Vagina (tissue), 2 donors: Measurements from ENCODE around the gene GJC1. TPM values are rescaled to one million over a fixed set of nuclear protein-coding genes. Genes with fewer than 3 reads are reported as not detected.

Experiments used
- DNase-seq, 2 donors: peaks; one replicate each; pipeline ENCODE4 v3.0.0-alpha.2; 2017; ENCODE audit errors: extremely low spot score in 2 of 2
- H3K27ac ChIP-seq: fragments of 200-600 bp; sonication (generic); one replicate; pipeline ENCODE4 v1.5.1; 2019
- H3K27me3 ChIP-seq: fragments of 200-600 bp; sonication (generic); one replicate; pipeline ENCODE4 v1.5.1; 2019
- H3K36me3 ChIP-seq, 2 donors: fragments of 200-600 bp; sonication (generic); one replicate each; pipeline ENCODE4 v1.5.1; 2017 to 2019
- H3K4me1 ChIP-seq: fragments of 200-600 bp; sonication (generic); one replicate; pipeline ENCODE4 v1.5.1; 2019
- H3K4me3 ChIP-seq, 2 donors: fragments of 200-600 bp; sonication (generic); 1 replicate in 1 of 2; 2 replicates in 1 of 2; pipeline ENCODE4 v1.5.1; 2016 to 2019
- H3K9me3 ChIP-seq: fragments of 200-600 bp; sonication (generic); one replicate; pipeline ENCODE4 v1.5.1; 2019
- POLR2A ChIP-seq, 2 donors: fragments of 450-650 bp; IDR thresholded peaks; one replicate each; pipeline ENCODE4 v1.6.1; 2017; ENCODE audit warnings: antibody characterized with exemption in 2 of 2, mild to moderate bottlenecking in 2 of 2, moderate library complexity in 2 of 2
- POLR2AphosphoS5 ChIP-seq, 2 donors: sonication (generic); formaldehyde crosslinking; IDR thresholded peaks; one replicate each; pipeline ENCODE4 v1.9.0; 2017; ENCODE audit warnings: antibody characterized with exemption in 2 of 2, mild to moderate bottlenecking in 2 of 2, low read depth in 1 of 2; ENCODE audit not compliant: insufficient read depth in 1 of 2
- intact Hi-C: fragments of 100-400 bp; cut with DNase I; formaldehyde crosslinking; loops from one replicate; pipeline ENCODE4 v1.15.1; 2023
- total RNA-seq: library from RNA; depleted of rRNA; stranded (reverse); fragments of >200 nt; gene quantifications from one replicate; pipeline ENCODE4 v1.2.3, GENCODE V29; 2016
- TF ChIP-seq, protein P1 (sequence below), 3 experiments: fragments of 450-650 bp in 2 of 3; fragments of 200-600 bp in 1 of 3; sonication (generic) in 1 of 3; IDR thresholded peaks; one replicate each; pipeline ENCODE4 v1.5.1; 2017 to 2019; ENCODE audit warnings: antibody characterized with exemption in 3 of 3, mild to moderate bottlenecking in 2 of 3, moderate library complexity in 2 of 3

The GJC1 gene
- total RNA-seq, 1 donor from 2014 or later: 10.1 TPM

DNA sequence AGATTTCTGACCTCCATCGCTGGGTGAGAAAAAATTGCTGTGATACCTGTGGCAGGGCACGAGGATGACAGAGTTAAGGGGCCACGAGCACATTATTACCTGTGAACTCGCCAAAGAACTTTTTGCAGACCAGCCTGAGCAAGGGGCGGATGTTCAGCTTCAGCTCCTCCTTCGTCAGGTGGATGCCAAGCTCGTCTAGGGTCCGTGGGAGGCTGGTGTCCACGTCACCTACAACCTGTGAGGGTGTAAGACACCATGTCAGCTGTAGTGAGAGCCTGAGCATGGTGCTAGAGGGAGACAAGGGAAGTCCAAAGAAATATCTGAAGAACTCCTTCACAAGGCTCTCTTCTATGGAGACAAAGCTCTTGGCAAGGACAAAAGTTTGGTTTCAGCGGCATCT lies 34.7 kb upstream of the GJC1 start:
- intact Hi-C loops: loop anchor here (5.0 kb wide), 1 partner anchor 88 kb away; no protein-coding TSS in a partner anchor
- TF ChIP-seq, protein P1, sequence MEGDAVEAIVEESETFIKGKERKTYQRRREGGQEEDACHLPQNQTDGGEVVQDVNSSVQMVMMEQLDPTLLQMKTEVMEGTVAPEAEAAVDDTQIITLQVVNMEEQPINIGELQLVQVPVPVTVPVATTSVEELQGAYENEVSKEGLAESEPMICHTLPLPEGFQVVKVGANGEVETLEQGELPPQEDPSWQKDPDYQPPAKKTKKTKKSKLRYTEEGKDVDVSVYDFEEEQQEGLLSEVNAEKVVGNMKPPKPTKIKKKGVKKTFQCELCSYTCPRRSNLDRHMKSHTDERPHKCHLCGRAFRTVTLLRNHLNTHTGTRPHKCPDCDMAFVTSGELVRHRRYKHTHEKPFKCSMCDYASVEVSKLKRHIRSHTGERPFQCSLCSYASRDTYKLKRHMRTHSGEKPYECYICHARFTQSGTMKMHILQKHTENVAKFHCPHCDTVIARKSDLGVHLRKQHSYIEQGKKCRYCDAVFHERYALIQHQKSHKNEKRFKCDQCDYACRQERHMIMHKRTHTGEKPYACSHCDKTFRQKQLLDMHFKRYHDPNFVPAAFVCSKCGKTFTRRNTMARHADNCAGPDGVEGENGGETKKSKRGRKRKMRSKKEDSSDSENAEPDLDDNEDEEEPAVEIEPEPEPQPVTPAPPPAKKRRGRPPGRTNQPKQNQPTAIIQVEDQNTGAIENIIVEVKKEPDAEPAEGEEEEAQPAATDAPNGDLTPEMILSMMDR (IDR thresholded peaks at IDR 0.05): no peak
- TF ChIP-seq POLR2A (IDR thresholded peaks at IDR 0.05) (no peak), POLR2AphosphoS5 (IDR thresholded peaks at IDR 0.05; ENCODE audit: insufficient read depth in 1 of 2, low read depth in 1 of 2) (no peak)
- peak overlapping the region; percentile 12 for H3K27ac ChIP-seq
- no peak overlapping the region for H3K4me3 ChIP-seq
- H3K27me3 ChIP-seq: no peaks in the 10 kb centered on the region
- H3K36me3 ChIP-seq: peaks cover 0 to 59% of the 10 kb centered on the region in 2 donors
- no peaks in the 10 kb centered on the region for H3K9me3 ChIP-seq
- DNase-seq: no peak
- no peaks in the 10 kb centered on the region for H3K4me1 ChIP-seq

DNA sequence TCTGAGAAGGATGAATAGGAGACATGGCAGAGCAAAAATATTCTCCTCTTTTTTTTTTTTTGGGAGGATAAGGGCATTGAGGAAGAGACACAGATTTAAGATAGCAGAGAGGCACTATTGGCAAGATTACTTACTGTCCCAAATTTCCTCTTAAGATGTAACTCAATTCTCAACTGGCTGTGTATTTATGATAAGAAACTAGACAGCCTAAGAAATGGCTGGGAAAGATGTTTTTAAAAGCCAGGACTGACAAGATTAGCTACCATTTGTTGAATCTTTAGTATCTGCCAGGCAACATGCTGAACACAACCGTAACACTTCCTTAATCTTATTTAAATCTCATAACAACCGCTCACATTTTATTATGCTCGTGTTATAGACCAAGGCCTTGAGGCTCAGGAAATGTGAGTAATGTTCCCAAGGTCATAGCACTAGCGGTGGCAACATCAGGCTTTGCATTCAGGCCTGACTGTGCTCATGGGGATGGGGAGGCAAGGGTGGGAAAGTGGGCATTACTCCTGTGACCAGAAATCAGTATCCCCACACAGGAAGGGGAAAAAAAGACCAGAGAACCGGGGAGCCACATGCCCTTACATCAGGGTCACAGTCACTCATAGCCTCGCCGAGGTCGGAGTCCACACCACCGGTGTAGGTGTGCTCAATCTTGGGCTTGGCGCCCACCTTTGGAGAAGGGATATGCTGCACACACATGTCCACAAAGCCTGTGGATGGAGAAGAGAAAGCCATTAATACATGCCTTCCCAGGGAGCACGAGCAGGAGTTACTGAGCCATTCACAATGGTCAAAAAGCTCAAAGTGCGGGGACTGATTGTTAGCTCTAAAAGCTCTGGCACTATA lies 33.2 kb upstream of the GJC1 start:
- H3K27ac ChIP-seq: no peak overlapping the region
- H3K36me3 ChIP-seq: peaks cover 0 to 70% of the 10 kb centered on the region in 2 donors
- H3K9me3 ChIP-seq: no peaks in the 10 kb centered on the region

DNA sequence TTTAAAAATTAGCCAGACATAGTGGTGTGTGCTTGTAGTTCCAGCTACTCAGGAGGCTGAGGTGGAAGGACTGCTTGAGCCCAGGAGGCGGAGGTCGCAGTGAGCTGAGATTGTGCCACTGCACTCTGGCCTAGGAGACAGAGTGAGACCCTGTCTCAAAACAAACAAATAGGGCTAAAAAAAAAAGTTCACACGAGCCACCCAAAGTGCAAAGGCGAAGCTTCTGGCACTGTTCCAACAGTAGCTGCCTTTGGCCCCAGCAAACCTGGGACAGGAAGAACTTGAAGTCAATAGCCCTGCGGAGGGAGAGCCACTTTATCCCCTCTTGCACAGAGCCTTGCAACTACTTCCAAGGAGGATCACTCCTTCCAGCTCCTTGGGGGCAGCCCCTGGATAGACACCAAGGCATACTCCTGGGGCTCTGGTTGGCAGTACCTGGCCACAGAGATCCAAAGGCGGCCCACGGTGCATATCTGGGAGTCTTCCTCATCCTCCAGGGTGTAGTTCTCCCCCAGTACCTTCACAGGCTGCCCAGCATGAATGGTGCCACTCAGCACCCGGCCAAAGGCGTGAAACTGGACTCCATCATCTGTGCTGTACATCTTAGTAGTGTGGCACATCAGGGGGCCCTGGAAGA lies 32.3 kb upstream of the GJC1 start:
- H3K4me1 ChIP-seq: no peaks in the 10 kb centered on the region
- H3K27ac ChIP-seq: no peak overlapping the region
- peaks cover 0 to 75% of the 10 kb centered on the region in 2 donors for H3K36me3 ChIP-seq
- DNase-seq: no peak
- H3K4me3 ChIP-seq: no peak overlapping the region
- no peaks in the 10 kb centered on the region for H3K27me3 ChIP-seq
- H3K9me3 ChIP-seq: no peaks in the 10 kb centered on the region
- intact Hi-C loops: no loop called here
- TF ChIP-seq POLR2A (IDR thresholded peaks at IDR 0.05): no peak
- TF ChIP-seq, protein P1 (IDR thresholded peaks at IDR 0.05): no peak
- TF ChIP-seq POLR2AphosphoS5 (IDR thresholded peaks at IDR 0.05; ENCODE audit: insufficient read depth in 1 of 2, low read depth in 1 of 2): no peak

More for the DNA sequence above, 33.2 kb upstream of the GJC1 start:
- intact Hi-C loops: no loop called here
- Histone ChIP-seq H3K27me3 (no peaks in the 10 kb centered on the region), H3K4me1 (no peaks in the 10 kb centered on the region), H3K4me3 (no peak overlapping the region)
- no peak for DNase-seq
- TF ChIP-seq POLR2AphosphoS5 (IDR thresholded peaks at IDR 0.05; ENCODE audit: insufficient read depth in 1 of 2, low read depth in 1 of 2) (no peak), POLR2A (IDR thresholded peaks at IDR 0.05) (no peak)

DNA sequence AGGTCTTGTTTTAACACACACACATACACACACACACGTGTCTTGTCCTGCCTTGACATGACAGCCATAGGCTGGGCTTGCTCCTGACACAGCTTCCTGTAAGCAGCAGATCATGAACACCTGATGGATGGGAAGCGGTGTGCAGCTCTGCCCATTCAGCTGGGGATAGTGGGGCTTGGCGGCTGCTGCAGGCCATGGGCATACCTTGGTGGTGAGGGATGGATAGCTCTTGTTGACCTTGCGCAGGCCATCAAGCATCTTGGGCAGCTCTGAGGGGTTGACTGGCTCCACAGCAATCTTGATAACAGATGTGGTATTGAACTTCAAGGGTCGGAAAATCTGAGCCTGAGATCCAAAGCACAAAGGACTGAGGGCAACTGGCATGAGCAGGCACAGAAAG lies 29.6 kb upstream of the GJC1 start:
- no peaks in the 10 kb centered on the region for H3K4me1 ChIP-seq
- no peak for DNase-seq
- H3K9me3 ChIP-seq: no peaks in the 10 kb centered on the region
- peaks cover 0 to 92% of the 10 kb centered on the region in 2 donors for H3K36me3 ChIP-seq
- TF ChIP-seq, protein P1 (IDR thresholded peaks at IDR 0.05): no peak
- TF ChIP-seq POLR2AphosphoS5 (IDR thresholded peaks at IDR 0.05; ENCODE audit: insufficient read depth in 1 of 2, low read depth in 1 of 2) (no peak), POLR2A (IDR thresholded peaks at IDR 0.05) (no peak)
- H3K27ac ChIP-seq: no peak overlapping the region
- no peaks in the 10 kb centered on the region for H3K27me3 ChIP-seq
- intact Hi-C loops: no loop called here
- H3K4me3 ChIP-seq: no peak overlapping the region

DNA sequence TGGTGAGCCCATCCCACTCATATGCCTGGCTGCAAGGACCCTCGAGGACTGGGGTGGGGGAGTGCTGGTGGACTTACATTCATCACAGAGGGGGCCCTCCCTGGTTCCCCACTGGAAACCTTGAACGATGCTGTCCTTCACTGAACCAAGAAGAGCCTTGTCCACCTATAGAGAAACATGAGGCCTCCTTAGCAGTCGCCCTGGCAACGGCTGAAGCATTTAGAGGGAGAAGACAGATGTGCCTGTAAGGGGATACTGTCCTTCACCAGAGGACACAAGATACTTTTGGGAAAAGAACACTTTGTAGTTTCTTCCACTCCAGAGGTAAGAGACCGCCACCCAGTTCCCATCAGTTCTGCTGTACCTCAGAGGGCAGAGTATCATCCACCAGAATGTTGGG lies 24.1 kb upstream of the GJC1 start:
- Histone ChIP-seq H3K4me1 (no peaks in the 10 kb centered on the region), H3K27me3 (no peaks in the 10 kb centered on the region), H3K27ac (no peak overlapping the region), H3K36me3 (peaks cover 0 to 77% of the 10 kb centered on the region in 2 donors), H3K9me3 (no peaks in the 10 kb centered on the region), H3K4me3 (no peak overlapping the region)
- TF ChIP-seq POLR2A (IDR thresholded peaks at IDR 0.05) (no peak), POLR2AphosphoS5 (IDR thresholded peaks at IDR 0.05; ENCODE audit: insufficient read depth in 1 of 2, low read depth in 1 of 2) (no peak)
- TF ChIP-seq, protein P1 (IDR thresholded peaks at IDR 0.05): no peak
- DNase-seq: no peak
- intact Hi-C loops: no loop called here
